ENCODE data around the gene BEND7. TPM values are rescaled to one million over a fixed set of nuclear protein-coding genes. Genes with fewer than 3 reads are reported as not detected.

Gene BEND7
- total RNA-seq, 1 experiment from 2014 or later: 7.6 TPM

GRCh38 chr10:13401142-13401541 is 127.7 kb downstream of the BEND7 start:
- BruUV-seq (replicated peaks): no TSS peak
- intact Hi-C loops (cut with micrococcal nuclease; ENCODE audit: unreplicated experiment) (no loop called here), in situ Hi-C loops (cut with HindIII; ENCODE audit: low pct_unique_long_range_greater_than_20kb, low sequenced_read_pairs) (no loop called here)
- no peaks in the 10 kb centered on the region for H3K27me3 ChIP-seq (ENCODE audit: control insufficient read depth, insufficient read depth, low read length)
- POLR2A ChIA-PET: no interaction called here
- no peak overlapping the region for H3K27ac ChIP-seq (ENCODE audit: low read length)
- no peaks in the 10 kb centered on the region for H3K9me3 ChIP-seq (ENCODE audit: control insufficient read depth, insufficient read depth, low read depth, low read length)
- no peaks in the 10 kb centered on the region for H3K36me3 ChIP-seq (ENCODE audit: control insufficient read depth, insufficient read depth, low read length)
- no peak overlapping the region for H3K4me3 ChIP-seq (ENCODE audit: low read depth in 2 of 2, low read length in 2 of 2)
- no peak for ATAC-seq
- CTCF ChIA-PET: no interaction called here
- TF ChIP-seq POLR2AphosphoS5 (IDR thresholded peaks at IDR 0.05; ENCODE audit: low read depth, low read length): no peak
- no peak for TF ChIP-seq TCF7L2 (IDR thresholded peaks at IDR 0.05; ENCODE audit: low read depth, low read length)
- no peak for TF ChIP-seq SIN3A (IDR thresholded peaks at IDR 0.05; ENCODE audit: borderline replicate concordance, insufficient read depth, low read depth, low read length)
- TF ChIP-seq, protein P1, sequence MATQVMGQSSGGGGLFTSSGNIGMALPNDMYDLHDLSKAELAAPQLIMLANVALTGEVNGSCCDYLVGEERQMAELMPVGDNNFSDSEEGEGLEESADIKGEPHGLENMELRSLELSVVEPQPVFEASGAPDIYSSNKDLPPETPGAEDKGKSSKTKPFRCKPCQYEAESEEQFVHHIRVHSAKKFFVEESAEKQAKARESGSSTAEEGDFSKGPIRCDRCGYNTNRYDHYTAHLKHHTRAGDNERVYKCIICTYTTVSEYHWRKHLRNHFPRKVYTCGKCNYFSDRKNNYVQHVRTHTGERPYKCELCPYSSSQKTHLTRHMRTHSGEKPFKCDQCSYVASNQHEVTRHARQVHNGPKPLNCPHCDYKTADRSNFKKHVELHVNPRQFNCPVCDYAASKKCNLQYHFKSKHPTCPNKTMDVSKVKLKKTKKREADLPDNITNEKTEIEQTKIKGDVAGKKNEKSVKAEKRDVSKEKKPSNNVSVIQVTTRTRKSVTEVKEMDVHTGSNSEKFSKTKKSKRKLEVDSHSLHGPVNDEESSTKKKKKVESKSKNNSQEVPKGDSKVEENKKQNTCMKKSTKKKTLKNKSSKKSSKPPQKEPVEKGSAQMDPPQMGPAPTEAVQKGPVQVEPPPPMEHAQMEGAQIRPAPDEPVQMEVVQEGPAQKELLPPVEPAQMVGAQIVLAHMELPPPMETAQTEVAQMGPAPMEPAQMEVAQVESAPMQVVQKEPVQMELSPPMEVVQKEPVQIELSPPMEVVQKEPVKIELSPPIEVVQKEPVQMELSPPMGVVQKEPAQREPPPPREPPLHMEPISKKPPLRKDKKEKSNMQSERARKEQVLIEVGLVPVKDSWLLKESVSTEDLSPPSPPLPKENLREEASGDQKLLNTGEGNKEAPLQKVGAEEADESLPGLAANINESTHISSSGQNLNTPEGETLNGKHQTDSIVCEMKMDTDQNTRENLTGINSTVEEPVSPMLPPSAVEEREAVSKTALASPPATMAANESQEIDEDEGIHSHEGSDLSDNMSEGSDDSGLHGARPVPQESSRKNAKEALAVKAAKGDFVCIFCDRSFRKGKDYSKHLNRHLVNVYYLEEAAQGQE (IDR thresholded peaks at IDR 0.05; ENCODE audit: insufficient read depth in 1 of 2, low read depth in 2 of 2, low read length in 1 of 2): no peak
- no peak for TF ChIP-seq CTCF (IDR thresholded peaks at IDR 0.05)
- H3K4me1 ChIP-seq (ENCODE audit: control insufficient read depth, insufficient read depth, low read length): no peaks in the 10 kb centered on the region
- DNase-seq (ENCODE audit: low read depth, low spot score): no peak

- Histone ChIP-seq H3K4me3 (ENCODE audit: low read depth in 2 of 2, low read length in 2 of 2) (no peak overlapping the region), H3K27ac (ENCODE audit: low read length) (no peak overlapping the region), H3K27me3 (ENCODE audit: control insufficient read depth, insufficient read depth, low read length) (no peaks in the 10 kb centered on the region), H3K36me3 (ENCODE audit: control insufficient read depth, insufficient read depth, low read length) (no peaks in the 10 kb centered on the region), H3K9me3 (ENCODE audit: control insufficient read depth, insufficient read depth, low read depth, low read length) (no peaks in the 10 kb centered on the region), H3K4me1 (ENCODE audit: control insufficient read depth, insufficient read depth, low read length) (no peaks in the 10 kb centered on the region)
- no peak for ATAC-seq
- DNase-seq (ENCODE audit: low read depth, low spot score): no peak
- ChIA-PET POLR2A (no interaction called here), CTCF (no interaction called here)
- intact Hi-C loops (cut with micrococcal nuclease; ENCODE audit: unreplicated experiment): no loop called here
- in situ Hi-C loops (cut with HindIII; ENCODE audit: low pct_unique_long_range_greater_than_20kb, low sequenced_read_pairs): no loop called here
- TF ChIP-seq CTCF (IDR thresholded peaks at IDR 0.05) (no peak), SIN3A (IDR thresholded peaks at IDR 0.05; ENCODE audit: borderline replicate concordance, insufficient read depth, low read depth, low read length) (no peak), TCF7L2 (IDR thresholded peaks at IDR 0.05; ENCODE audit: low read depth, low read length) (no peak), POLR2AphosphoS5 (IDR thresholded peaks at IDR 0.05; ENCODE audit: low read depth, low read length) (no peak)
- TF ChIP-seq, protein P1 (IDR thresholded peaks at IDR 0.05; ENCODE audit: insufficient read depth in 1 of 2, low read depth in 2 of 2, low read length in 1 of 2): no peak
- no TSS peak for BruUV-seq (replicated peaks)
These were observed 128.4 kb downstream of the BEND7 start for GRCh38 chr10:13400196-13400965.

All from Panc1 (cell line).